DND-41 (cell line): ENCODE data around the gene CYP46A1.

Source experiments
- CTCF ChIP-seq: IDR thresholded peaks from 2 replicates; pipeline ENCODE4 v1.5.1; 2012; ENCODE audit warnings: borderline replicate concordance, low read length, moderate library complexity, mild to moderate bottlenecking; ENCODE audit not compliant: poor library complexity, severe bottlenecking; ENCODE audit errors: extremely low read depth
- EZH2 ChIP-seq: IDR thresholded peaks from 3 replicates; pipeline ENCODE4 v1.6.1; 2012; ENCODE audit warnings: borderline replicate concordance, low read depth, mild to moderate bottlenecking, moderate library complexity, low read length, inconsistent platforms; ENCODE audit not compliant: severe bottlenecking

GRCh38 chr14:99643343-99643742 is 40.8 kb upstream of the CYP46A1 start:
- TF ChIP-seq EZH2 (no peak), CTCF (no peak)
